GM12874 (cell line): ENCODE measurements around the gene GNA15.

Experiments
- CTCF ChIP-seq: IDR thresholded peaks from 2 replicates; pipeline ENCODE4 v1.5.1; 2011; ENCODE audit warnings: low read depth, mild to moderate bottlenecking, control low read depth, low read length, moderate library complexity; ENCODE audit not compliant: insufficient read depth

The GNA15 gene

GRCh38 chr19:3190921-3191805 lies 55.3 kb downstream of the GNA15 start:
- no peak for TF ChIP-seq CTCF

- no peak for TF ChIP-seq CTCF
Observed at GRCh38 chr19:3192228-3192635, 56.4 kb downstream of the GNA15 start.

GRCh38 chr19:3192684-3193083 lies 56.9 kb downstream of the GNA15 start:
- no peak for TF ChIP-seq CTCF

- no peak for TF ChIP-seq CTCF
Observed at GRCh38 chr19:3193256-3194105, 57.6 kb downstream of the GNA15 start.

GRCh38 chr19:3194106-3195087 lies 58.6 kb downstream of the GNA15 start:
- TF ChIP-seq CTCF: no peak

GRCh38 chr19:3196064-3196932 lies 60.5 kb downstream of the GNA15 start:
- no peak for TF ChIP-seq CTCF
